GM18519 (cell line): ENCODE measurements around the gene LGALS7B.
"Not testable (repeated sequence)": the region's sequence is repeated elsewhere in the genome, so short reads cannot be mapped to it uniquely, and the experiment has no call there.

ENCODE experiments used
- ATAC-seq: cut with Tn5 transposase; IDR thresholded peaks from one replicate; pipeline ENCODE4 v1.9.1; 2021; ENCODE audit warnings: mild to moderate bottlenecking, moderate library complexity; ENCODE audit not compliant: unreplicated experiment, low FRiP score

LGALS7B gene

GRCh38 chr19:38788478-38789243 lies at the start of gene LGALS7B:
Gene LGALS7B, plus strand, starts transcription at chr19:38789200. Its CDS starts 27 bp downstream, at chr19:38789227.
- ATAC-seq = no peak

- ATAC-seq = no peak
Measured at GRCh38 chr19:38739440-38740256, 49.4 kb upstream of the LGALS7B start.

- ATAC-seq = no peak
Measured at GRCh38 chr19:38740257-38740592, 48.8 kb upstream of the LGALS7B start.

DNA sequence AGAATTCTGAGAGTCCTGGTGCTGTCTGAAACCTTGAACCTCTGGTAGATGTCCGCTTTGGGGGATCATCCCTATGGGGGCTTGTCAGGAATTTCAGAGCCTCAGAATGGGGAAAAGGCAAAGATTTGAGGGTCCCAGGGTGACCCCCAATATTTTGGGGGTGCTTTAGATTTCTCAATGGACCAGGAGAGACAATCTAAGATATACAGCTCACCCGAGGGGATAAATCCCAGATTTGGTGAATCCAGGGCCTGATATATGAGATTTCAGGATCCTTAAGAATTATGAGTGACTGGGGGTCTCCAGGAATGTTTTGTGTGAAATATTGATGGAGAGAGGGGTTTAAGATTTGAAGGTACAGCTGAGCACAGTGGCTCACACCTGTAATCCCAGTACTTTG lies 48.1 kb upstream of the LGALS7B start:
- ATAC-seq = no peak

DNA sequence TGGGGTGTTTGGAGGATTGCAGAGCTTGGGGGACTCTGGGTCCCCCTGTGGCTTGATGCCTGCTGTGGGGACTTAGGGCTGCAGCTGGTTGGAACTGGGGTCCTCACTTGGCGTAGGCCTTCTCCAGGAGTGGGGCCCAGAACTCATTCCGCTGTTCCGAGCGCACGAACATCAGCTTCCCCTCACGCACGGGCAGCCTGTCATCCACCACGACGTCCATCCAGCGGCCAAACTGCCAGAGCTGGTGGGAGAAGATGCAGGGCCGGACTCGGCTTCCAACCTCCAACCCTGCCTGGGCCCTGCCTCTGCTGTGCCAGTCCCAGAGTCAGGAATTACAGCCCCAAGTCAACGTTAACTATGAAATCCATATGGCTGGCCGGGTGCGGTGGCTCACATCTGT lies 47.3 kb upstream of the LGALS7B start:
- no peak for ATAC-seq

- no peak for ATAC-seq
Measured at GRCh38 chr19:38742296-38742695, 46.7 kb upstream of the LGALS7B start.

DNA sequence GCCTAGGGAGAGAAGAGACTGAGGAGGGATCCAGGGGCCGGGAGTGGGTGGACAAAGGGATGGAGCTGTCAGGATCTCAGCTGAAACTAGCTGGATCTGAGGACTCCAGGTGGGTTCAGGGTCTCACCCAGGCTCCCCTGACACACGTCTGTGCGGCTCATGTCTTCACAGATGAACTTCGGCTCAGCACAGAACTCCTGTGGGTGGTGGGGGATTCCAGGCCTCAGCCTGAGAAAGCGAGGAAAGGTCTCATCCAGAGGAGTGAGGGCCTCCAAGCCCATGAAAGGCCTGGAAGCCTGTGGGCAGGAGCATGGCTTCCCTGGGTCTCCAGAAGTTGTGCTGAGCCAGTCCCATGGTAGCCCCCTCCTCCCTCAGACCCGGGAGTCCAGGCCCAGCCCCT lies 46.1 kb upstream of the LGALS7B start:
- ATAC-seq = no peak

DNA sequence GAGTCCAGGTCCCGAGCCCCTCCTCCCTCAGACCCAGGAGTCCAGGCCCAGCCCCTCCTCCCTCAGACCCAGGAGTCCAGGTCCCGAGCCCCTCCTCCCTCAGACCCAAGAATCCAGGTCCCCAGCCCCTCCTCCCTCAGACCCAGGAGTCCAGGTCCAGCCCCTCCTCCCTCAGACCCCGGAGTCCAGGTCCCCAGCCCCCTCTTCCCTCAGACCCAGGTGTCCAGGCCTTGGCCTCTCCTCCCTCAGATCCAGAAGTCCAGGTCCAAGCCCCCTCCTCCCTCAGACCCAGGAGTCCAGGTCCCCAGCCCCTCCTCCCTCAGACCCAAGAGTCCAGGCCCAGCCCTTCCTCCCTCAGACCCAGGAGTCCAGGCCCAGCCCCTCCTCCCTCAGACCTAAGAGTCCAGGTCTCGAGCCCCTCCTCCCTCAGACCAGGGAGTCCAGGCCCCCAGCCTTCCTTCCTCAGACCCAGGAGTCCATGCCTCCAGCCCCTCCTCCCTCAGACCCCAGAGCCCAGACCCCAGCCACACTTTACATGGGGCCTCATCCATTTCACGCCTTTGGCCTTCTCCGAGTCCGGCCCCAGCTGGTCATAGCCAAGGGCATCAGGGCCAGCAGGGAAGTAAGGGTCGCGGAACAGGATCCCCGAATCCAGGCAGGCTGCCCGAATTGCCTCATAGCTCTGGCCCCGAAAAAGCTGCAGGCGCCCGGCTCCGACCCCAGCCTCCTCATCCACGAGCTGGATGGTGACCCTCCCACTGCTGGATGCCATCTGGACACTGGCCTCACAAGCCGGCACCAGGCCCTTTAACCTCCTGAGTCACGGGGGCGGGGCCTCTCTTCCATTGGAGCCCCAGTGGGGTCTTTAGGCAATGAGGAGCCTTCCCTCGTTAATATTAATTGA lies 45.4 kb upstream of the LGALS7B start:
- no peak for ATAC-seq

GRCh38 chr19:38744298-38744681 lies 44.7 kb upstream of the LGALS7B start, which contains the start of gene CAPN12:
Gene CAPN12, minus strand, starts transcription at chr19:38744474. Its CDS starts 309 bp downstream, at chr19:38744165.
- ATAC-seq = no peak

DNA sequence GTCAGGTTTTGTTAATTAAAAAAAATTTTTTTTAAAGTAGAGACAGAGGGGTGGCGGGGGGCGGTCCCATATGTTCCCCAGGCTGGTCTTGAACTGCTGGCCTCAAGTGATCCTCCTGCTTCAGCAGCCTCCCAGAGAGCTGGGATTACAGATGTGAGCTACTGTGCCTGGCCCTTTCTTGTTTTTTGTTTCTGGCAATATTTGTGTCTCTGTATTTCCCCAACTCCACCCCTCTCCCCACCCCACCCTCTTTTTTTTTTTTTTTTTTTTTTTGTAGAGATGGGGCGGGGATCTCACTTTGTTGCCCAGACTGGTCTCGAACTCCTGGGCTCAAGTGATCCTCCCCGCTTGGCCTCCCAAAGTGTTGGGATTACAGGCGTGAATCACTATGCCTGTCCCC lies 44.1 kb upstream of the LGALS7B start:
- no peak for ATAC-seq

- no peak for ATAC-seq
Measured at GRCh38 chr19:38745316-38745715, 43.7 kb upstream of the LGALS7B start.

GRCh38 chr19:38753783-38754182 lies 35.2 kb upstream of the LGALS7B start:
- not testable (repeated sequence) for ATAC-seq

DNA sequence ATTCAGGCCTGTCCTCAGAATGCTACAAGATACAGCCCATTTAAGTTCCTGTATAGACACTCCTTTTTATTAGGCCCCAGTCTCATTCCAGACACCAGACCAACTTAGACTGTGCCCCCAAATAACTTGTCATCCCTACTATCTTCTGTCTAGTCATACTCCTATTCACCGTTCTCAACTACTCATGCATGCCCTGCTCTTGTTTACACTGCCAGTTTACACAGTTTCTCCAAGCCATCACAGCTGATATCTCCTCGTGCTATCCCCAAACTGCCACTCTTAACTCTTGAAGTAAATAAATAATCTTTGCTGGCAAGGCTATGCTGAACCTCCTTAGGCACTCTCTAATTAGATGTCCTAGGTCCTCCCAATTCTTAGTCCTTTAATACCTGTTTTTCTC lies 34.8 kb upstream of the LGALS7B start:
- not testable (repeated sequence) for ATAC-seq

DNA sequence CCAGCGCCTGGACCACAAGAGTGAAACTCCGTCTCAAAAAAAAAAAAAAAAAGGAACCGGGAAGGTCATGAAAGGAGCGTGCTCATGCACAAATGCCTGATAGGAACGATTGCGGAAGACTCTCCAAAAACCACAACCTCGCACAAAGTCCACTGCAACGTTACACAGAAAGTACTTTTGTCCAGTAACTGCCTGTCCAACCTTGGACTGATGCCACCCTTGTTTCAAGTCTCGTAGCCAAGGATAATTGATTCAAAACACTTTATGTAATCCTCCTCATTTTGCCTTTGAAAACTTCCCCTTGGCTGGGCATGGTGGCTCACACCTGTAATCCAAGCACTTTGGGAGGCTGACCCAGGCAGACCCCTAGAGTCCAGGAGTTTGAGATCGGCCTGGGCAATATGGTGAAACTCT lies 29.4 kb upstream of the LGALS7B start:
- ATAC-seq = no peak

- not testable (repeated sequence) for ATAC-seq
Measured at GRCh38 chr19:38760805-38761517, 28.0 kb upstream of the LGALS7B start.

- ATAC-seq = not testable (repeated sequence)
Measured at GRCh38 chr19:38761884-38762389, 27.1 kb upstream of the LGALS7B start.

DNA sequence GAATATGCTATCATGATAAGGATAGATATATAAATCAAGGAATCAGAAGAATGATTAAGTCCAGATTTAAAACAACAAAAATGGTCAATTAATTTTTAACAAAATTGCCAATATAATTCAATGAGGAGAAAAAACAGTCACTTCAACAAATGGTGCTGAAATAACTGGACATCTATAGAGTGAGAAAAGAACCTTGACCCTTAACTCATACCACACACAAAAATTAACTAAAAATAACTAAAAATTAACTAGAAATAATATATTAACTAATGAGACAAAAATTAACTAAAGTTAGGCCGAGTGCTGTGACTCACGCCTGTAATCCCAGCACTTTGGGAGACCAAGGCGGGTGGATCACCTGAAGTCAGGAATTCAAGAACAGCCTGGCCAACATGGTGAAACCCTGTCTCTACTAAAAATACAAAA lies 25.2 kb upstream of the LGALS7B start:
- ATAC-seq = no peak

GRCh38 chr19:38765214-38765613 lies 23.8 kb upstream of the LGALS7B start:
- no peak for ATAC-seq

GRCh38 chr19:38766276-38767047 lies 22.5 kb upstream of the LGALS7B start:
- ATAC-seq = no peak
